ENCODE results near the gene TTC27.

- TF ChIP-seq CTCF (optimal IDR thresholded peaks at IDR 0.05 in 1 of 3, IDR thresholded peaks at IDR 0.05 in 1 of 3, conservative IDR thresholded peaks at IDR 0.05 in 1 of 3; ENCODE audit: extremely low read depth in 1 of 3, insufficient read depth in 2 of 3, low read length in 3 of 3), result no peak
- no peak for TF ChIP-seq EZH2 (IDR thresholded peaks at IDR 0.05; ENCODE audit: low read length)
These were observed 224.1 kb downstream of the TTC27 start for GRCh38 chr2:32851777-32852439.

Data from keratinocyte (primary cell).